Stimulated activated CD8-positive, alpha-beta memory T cell treated with anti-CD3 and anti-CD28 coated beads, Interleukin-12 subunit alpha, Interleukin-12 subunit beta, amount 100 ng/mL, for 4 hours (primary cell): ENCODE results near the gene ZNF638.

ENCODE experiments used
- DNase-seq: peaks from one replicate; pipeline ENCODE4 v3.0.0-alpha.2; 2020; ENCODE audit warnings: low read depth

ZNF638 gene

GRCh38 chr2:71456617-71457016, 125.0 kb downstream of the ZNF638 start:
- no peak for DNase-seq

DNA sequence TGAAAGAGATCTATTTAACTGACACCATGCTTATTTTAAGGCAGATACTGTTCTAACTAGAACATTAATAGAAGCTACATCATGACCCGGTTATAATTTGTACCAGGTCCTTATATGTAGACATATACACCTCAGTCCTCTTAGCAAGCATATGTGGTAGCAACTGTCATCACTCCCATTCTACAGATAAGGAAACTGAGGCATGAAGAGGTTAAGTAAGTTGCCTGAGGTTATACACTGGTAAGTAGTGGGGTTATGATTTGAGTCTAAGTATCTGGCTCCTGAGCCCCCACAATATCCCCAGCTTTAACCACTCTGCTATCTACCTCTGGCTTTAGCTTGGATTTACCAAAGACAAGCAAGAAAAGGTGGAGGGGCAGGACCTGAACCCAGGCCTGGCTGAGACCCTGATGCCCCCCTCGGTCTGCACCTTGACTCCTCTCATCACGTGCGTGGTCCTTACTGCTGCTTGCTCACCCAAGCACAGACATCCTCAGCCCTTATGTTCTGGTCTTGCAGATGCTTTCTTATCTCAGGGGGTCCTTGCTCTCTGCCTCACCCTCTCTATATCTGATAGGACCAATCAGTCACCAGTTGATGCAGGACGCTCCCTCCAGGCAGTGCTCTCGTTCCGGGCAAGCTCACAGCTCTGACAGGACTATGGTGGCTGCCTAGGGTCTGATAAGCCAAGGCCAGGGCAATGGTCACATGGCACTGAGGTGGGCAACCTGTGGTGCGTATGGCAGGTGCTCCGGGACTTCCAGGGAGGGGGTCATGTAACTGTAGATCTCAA, 125.7 kb downstream of the ZNF638 start:
- no peak for DNase-seq

GRCh38 chr2:71457923-71458322, 126.3 kb downstream of the ZNF638 start:
- DNase-seq, result no peak

- DNase-seq, result no peak
These were observed 127.0 kb downstream of the ZNF638 start for GRCh38 chr2:71458413-71459083.

DNA sequence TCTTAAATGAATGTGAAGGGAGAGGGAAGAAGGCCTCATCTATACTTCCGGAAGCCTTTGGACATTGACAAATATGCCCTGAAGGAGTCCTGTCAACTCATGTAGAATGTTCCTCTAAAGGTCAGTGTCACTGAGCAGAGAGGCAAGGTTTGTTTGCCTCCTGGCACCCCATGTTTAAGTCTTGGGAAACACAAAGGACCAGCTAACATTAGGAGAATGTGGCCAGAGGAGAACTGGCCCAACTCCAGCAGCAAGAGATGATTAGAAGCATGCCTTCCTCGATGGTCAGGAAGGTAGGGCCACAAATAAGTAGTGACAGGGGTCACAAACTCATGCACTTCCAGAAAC, 127.5 kb downstream of the ZNF638 start:
- DNase-seq, result no peak

- DNase-seq, result no peak
These were observed 128.5 kb downstream of the ZNF638 start for GRCh38 chr2:71460056-71460455.

DNA sequence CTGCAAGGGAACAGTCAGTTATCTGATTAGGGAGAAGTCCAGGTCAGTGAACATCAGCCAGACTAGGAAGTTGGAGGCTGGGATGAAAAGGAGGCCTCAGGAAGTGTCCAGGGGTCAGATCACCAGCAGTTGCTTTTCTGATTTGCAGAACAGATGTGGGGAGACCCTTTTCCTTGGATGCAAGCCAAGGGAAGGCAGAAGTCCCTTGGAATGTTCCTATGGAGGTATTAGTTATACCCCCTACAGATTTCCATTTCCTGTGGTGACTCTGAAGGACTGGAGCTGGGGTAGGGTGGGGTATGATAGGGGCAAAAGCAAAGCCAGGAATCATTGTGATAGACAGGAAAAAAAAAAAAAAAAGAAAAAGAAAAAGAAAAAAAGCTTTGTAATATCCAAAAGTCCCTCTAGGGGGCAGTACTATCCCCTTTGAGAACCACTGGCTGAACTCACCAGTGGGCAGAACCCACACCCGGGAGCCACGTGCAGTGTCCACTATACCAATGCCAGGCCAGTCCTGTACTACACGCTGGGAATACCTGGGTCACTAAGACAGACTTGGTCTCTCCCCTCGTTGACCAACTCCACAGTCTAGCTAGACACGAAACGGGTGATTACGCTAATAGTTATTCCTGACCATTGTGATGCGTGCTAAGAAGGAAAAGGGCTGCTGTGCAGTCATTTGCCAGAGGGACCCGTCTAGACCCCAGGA, 129.2 kb downstream of the ZNF638 start:
- DNase-seq, result no peak

DNA sequence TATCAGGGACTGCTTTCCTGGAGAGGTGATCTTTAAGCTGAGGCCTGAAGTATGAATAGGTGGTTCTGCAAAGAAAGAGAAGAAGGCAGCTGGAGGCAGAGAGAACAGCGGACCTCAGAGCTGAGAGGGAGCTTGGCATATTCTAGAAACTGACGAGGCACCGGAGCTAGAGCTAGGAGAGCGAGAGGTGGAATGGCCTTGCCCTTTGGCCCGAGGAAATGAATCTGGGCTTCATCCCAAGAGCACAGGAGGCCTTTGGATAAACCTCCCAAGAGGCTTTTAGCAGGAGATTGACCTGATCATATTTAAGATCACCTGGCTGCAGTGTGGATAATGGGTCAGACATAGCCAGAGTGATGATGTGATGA, 129.7 kb downstream of the ZNF638 start:
- DNase-seq, result no peak

- no peak for DNase-seq
These were observed 130.5 kb downstream of the ZNF638 start for GRCh38 chr2:71462056-71462605.

DNA sequence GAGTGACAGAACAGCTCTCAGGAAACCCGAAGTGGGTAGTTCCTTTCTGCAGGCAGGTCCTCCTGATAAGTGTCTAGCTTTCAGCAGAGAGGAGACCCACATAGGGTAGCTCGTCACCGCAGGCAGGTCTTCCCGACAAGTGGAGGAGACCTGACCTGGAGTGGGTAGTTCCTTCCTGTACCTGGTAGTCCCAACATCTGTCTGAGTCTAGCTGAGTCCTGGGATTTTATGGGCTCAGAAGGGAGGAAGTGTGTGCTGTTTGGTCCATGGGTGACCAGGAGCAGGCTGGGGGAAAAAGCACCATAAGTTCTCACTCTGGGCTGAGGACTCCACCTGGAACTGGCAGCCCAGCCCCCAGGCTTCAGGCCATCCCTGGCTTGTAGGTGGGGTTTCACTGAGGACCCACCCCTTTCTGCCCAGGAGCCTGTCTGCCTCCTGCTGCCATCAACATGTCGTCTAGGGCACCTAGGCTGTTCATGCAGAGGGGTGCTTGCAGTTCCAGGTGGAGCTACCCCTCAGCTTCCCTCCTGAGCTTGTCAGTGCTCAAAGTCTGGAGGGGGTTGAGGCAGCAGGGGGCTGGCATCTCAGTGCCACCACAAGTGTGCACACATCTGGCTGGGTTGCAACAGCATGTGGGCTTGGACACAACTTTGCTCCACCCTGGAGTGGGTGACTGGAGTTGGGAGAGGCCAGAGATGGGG, 131.2 kb downstream of the ZNF638 start:
- DNase-seq, result no peak

DNA sequence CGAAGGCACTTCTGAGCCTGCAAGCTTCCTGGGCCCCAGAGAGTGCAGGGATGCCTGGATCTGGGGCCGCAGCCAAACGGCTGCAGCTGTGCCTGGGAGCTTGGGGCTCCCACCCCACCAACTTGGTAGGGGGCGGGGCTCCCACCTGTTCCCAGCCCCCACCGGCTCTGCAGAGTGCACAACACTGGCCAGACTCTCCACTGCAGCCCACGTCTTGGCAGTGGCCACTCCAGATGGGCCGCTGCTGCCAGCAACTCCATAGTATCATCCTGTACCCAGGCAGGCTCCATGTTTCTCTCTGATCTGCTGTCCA, 131.7 kb downstream of the ZNF638 start:
- DNase-seq, result no peak

DNA sequence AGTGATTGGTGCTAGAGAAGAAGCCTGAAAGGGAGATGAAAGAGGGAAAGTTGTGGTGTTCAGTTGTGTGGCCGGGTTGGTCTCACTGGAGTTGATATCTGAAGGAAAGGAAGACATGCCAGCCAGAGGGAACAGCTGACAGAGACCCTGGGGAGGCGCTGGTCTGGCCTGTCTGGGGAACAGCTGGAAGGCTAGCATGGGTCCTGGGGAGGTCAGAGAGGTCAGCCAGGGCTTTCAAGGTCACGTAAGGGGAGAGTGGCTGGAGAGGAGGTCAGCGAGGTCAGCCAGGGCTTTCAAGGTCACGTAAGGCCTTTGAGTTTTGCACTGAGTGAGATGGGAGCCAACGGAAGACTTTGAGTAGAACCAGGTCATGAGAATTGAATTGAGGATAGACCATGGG, 132.8 kb downstream of the ZNF638 start:
- DNase-seq, result no peak

DNA sequence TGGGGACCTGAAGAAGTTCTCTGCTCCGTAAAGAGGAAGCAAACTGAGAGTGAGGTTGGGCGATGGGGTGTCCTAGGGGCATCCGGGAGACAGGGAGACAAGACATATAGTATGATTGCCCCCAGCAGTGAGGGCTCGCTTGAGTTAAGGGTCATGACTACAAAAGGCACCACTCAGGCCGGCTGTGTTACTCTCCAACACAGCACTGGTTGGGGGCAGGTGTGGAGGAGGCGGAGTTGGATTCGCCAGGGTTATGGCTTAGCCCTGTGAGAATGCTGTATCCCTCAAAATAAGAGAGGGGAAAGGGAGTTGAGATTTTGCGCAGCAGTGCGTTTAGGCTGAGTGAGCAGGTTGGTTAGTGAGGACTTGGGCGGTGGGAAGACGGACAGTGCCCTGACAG, 133.8 kb downstream of the ZNF638 start:
- no peak for DNase-seq

GRCh38 chr2:71465961-71466300, 134.3 kb downstream of the ZNF638 start:
- DNase-seq, result no peak

- no peak for DNase-seq
These were observed 135.0 kb downstream of the ZNF638 start for GRCh38 chr2:71466301-71467179.

DNA sequence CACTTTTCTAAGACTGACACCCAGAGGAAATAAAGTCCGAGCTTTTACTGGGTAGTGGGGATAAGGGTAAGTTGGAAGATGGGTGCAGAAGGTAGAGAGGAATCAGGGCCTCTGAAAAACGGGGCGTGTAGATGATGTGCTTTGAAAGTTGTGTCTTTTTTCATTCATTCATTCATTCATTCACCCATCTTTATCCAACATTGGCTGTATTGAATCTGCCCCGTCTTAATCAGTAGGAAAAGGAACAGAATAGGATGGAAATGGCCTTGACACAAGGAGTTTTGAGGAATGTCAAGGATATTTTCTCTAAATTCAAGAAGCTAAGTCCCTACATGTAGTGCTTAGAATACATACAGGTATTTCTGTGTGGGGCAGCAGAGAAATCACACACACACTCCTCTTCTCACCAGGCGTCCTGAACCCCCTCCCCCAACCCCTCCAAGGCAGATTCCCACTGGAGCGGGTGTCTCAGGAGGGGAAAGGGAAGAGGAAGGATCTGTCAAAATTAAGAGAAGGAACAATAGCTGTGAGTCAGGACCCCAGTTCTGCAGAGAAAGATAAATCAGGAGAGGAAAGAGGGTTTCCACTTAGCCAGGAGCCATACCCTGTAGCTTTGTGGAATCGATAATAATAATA, 135.7 kb downstream of the ZNF638 start:
- no peak for DNase-seq

DNA sequence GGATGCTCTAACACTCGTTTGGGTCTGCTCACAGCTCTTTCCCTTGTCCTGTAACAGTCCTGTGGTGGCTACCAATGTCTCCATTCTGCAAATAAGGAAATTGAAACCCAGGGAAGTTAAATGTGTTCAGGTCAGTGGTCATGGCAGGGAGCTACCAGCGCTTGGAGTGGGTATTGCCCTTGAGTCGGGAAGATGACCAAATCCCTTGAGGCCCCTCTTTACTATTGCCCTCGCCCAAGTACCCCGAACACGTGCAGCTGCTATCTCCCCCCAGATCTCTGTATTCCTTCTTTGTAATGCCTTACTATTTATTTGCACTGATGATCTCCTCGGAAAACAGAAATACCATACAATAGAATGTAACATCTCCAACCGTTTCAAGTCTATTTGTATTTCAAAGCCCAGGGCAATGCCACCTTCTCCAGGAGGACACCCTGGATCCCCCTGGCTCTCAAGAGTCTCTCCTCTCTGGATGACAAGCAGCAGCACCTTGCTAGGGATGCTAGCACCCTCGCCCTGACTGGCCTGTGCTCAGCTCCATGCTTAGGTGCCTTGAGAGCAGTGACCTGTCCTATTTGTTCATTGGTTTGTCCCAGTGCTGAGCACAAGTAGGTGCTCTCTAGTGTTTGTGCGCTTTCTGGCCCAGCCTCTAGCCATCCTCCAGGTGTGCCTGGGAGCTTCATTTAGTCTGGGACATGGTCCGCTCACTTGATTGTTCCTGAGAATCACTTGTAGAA, 136.9 kb downstream of the ZNF638 start:
- no peak for DNase-seq

- no peak for DNase-seq
These were observed 138.1 kb downstream of the ZNF638 start for GRCh38 chr2:71469403-71470398.

DNA sequence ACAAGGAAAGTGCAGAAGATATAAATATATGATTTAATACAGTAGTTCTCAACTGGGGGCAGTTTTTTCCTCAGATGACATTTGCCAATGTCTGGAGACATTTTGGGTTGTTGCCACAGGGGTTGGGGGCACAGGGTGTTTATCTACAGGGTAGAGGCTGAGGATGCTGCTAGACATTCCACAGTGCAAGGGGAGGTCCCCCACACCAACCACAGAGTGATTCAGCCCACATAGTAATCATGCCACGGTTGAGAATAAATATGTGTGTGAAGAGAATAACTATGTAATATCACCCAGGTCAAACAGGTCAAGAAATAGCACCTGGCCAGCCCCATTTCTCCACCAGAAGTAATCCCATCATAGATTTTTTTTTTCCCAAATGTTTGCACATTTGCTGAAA, 139.7 kb downstream of the ZNF638 start:
- DNase-seq, result no peak
